H9 (cell line): ENCODE results near the gene SLC9A1. TPM values are rescaled to one million over a fixed set of nuclear protein-coding genes. Genes with fewer than 3 reads are reported as not detected.
A peak's percentile ranks its signal among the peaks of the same experiment; 100 is the strongest.

ENCODE experiments used
- DNase-seq: peaks from one replicate; pipeline ENCODE4 v3.0.0-alpha.2; 2017
- H2AFZ ChIP-seq: one replicate; pipeline ENCODE4 v1.6.1; 2013; ENCODE audit warnings: mild to moderate bottlenecking, low read length, control low read depth, moderate library complexity
- H2AK5ac ChIP-seq: 2 replicates; pipeline ENCODE4 v1.6.1; 2013; ENCODE audit warnings: low read length, control low read depth, mixed read lengths; ENCODE audit not compliant: insufficient read length
- H2BK120ac ChIP-seq: one replicate; pipeline ENCODE4 v1.6.1; 2013; ENCODE audit warnings: low read depth, mild to moderate bottlenecking, low read length, control low read depth, inconsistent platforms; ENCODE audit not compliant: poor library complexity, severe bottlenecking
- H2BK12ac ChIP-seq: 2 replicates; pipeline ENCODE4 v1.6.1; 2013; ENCODE audit warnings: low read length, control low read depth, mixed read lengths, low read depth; ENCODE audit not compliant: insufficient read length
- H2BK15ac ChIP-seq: 2 replicates; pipeline ENCODE4 v1.6.1; 2013; ENCODE audit warnings: low read depth, low read length, control low read depth
- H2BK20ac ChIP-seq: one replicate; pipeline ENCODE4 v1.6.1; 2013; ENCODE audit warnings: low read depth, mild to moderate bottlenecking, low read length, control low read depth, inconsistent platforms; ENCODE audit not compliant: poor library complexity, severe bottlenecking
- H2BK5ac ChIP-seq: 2 replicates; pipeline ENCODE4 v1.6.1; 2013; ENCODE audit warnings: low read length, control low read depth, mixed read lengths; ENCODE audit not compliant: insufficient read length
- H3K14ac ChIP-seq: 2 replicates; pipeline ENCODE4 v1.6.1; 2013; ENCODE audit warnings: low read length, control low read depth; ENCODE audit not compliant: insufficient read depth
- H3K18ac ChIP-seq: 2 replicates; pipeline ENCODE4 v1.6.1; 2013; ENCODE audit warnings: low read depth, mild to moderate bottlenecking, mixed read lengths, low read length, control low read depth; ENCODE audit not compliant: insufficient read length
- H3K23ac ChIP-seq: 2 replicates; pipeline ENCODE4 v1.6.1; 2013; ENCODE audit warnings: low read length, control low read depth, mixed read lengths, low read depth; ENCODE audit not compliant: insufficient read length
- H3K23me2 ChIP-seq: 2 replicates; pipeline ENCODE4 v1.6.1; 2013; ENCODE audit warnings: low read depth, mild to moderate bottlenecking, mixed read lengths, low read length, control low read depth; ENCODE audit not compliant: insufficient read length, poor library complexity, severe bottlenecking
- H3K27ac ChIP-seq: 2 replicates; pipeline ENCODE4 v1.5.1; 2013; ENCODE audit warnings: low read length, control low read depth, mixed read lengths, low read depth; ENCODE audit not compliant: insufficient read length
- H3K27me3 ChIP-seq: 2 replicates; pipeline ENCODE4 v1.6.1; 2013; ENCODE audit warnings: low read length, control low read depth, inconsistent platforms; ENCODE audit not compliant: insufficient read depth
- H3K4ac ChIP-seq: 2 replicates; pipeline ENCODE4 v1.6.1; 2013; ENCODE audit warnings: low read depth, mild to moderate bottlenecking, control low read depth, inconsistent platforms, low read length, moderate library complexity
- H3K4me1 ChIP-seq: 2 replicates; pipeline ENCODE4 v1.6.1; 2013; ENCODE audit warnings: low read length, control low read depth, inconsistent platforms; ENCODE audit not compliant: insufficient read depth
- H3K4me2 ChIP-seq: 2 replicates; pipeline ENCODE4 v1.6.1; 2013; ENCODE audit warnings: low read length, control low read depth, mixed read lengths; ENCODE audit not compliant: insufficient read length, insufficient read depth
- H3K56ac ChIP-seq: 2 replicates; pipeline ENCODE4 v1.6.1; 2013; ENCODE audit warnings: low read depth, mild to moderate bottlenecking, mixed read lengths, low read length, control low read depth; ENCODE audit not compliant: insufficient read length
- H3K79me1 ChIP-seq: 2 replicates; pipeline ENCODE4 v1.6.1; 2013; ENCODE audit warnings: low read depth, mild to moderate bottlenecking, moderate library complexity, low read length, control low read depth, inconsistent platforms; ENCODE audit not compliant: insufficient read depth, poor library complexity, severe bottlenecking
- H3K79me2 ChIP-seq: 2 replicates; pipeline ENCODE4 v1.6.1; 2013; ENCODE audit warnings: low read length, control low read depth, inconsistent platforms; ENCODE audit not compliant: insufficient read depth
- H3K9ac ChIP-seq: 2 replicates; pipeline ENCODE4 v1.6.1; 2013; ENCODE audit warnings: low read length, control low read depth, mixed read lengths; ENCODE audit not compliant: insufficient read length; ENCODE audit errors: extremely low read depth
- H3K9me3 ChIP-seq: one replicate; pipeline ENCODE4 v1.6.1; 2013; ENCODE audit warnings: low read depth, low read length, inconsistent platforms; ENCODE audit not compliant: control insufficient read depth
- H3T11ph ChIP-seq: one replicate; pipeline ENCODE4 v1.6.1; 2013; ENCODE audit warnings: mild to moderate bottlenecking, low read length, control low read depth, inconsistent platforms
- H4K20me1 ChIP-seq: one replicate; pipeline ENCODE4 v1.6.1; 2013; ENCODE audit not compliant: control insufficient read depth, insufficient read length, insufficient read depth
- H4K5ac ChIP-seq: 2 replicates; pipeline ENCODE4 v1.6.1; 2013; ENCODE audit warnings: low read depth, mild to moderate bottlenecking, mixed read lengths, low read length, control low read depth; ENCODE audit not compliant: insufficient read length
- H4K8ac ChIP-seq: replicated peaks from 2 replicates; pipeline ENCODE4 v1.6.1; 2013; ENCODE audit warnings: low read length, control low read depth, mixed read lengths, low read depth; ENCODE audit not compliant: insufficient read length
- H4K91ac ChIP-seq: 2 replicates; pipeline ENCODE4 v1.6.1; 2013; ENCODE audit warnings: low read depth, mild to moderate bottlenecking, moderate library complexity, mixed read lengths, low read length, control low read depth; ENCODE audit not compliant: insufficient read length
- H3K27ac Mint-ChIP-seq, 3 experiments: 2 replicates in 2 of 3; 3 replicates in 1 of 3; pipeline ENCODE4 v1.8.0; 2020 to 2021; ENCODE audit warnings: mixed read lengths in 3 of 3, mild to moderate bottlenecking in 1 of 3, moderate library complexity in 1 of 3
- H3K27me3 Mint-ChIP-seq: 2 replicates; pipeline ENCODE4 v1.8.0; 2021; ENCODE audit warnings: low read depth, mild to moderate bottlenecking, moderate library complexity, mixed read lengths
- H3K36me3 Mint-ChIP-seq, 3 experiments: 2 replicates in 2 of 3; 3 replicates in 1 of 3; pipeline ENCODE4 v1.8.0; 2020 to 2021; ENCODE audit warnings: low read depth in 3 of 3, mixed read lengths in 3 of 3; ENCODE audit not compliant: insufficient read depth in 1 of 3
- H3K4me1 Mint-ChIP-seq, 2 experiments: 2 replicates each; pipeline ENCODE4 v1.8.0; 2020; ENCODE audit warnings: mixed read lengths in 2 of 2
- H3K4me3 Mint-ChIP-seq, 2 experiments: 2 replicates in 1 of 2; 3 replicates in 1 of 2; pipeline ENCODE4 v1.8.0; 2020 to 2021; ENCODE audit warnings: mild to moderate bottlenecking in 2 of 2, mixed read lengths in 2 of 2, moderate library complexity in 1 of 2
- H3K9me3 Mint-ChIP-seq, 2 experiments: 2 replicates in 1 of 2; 3 replicates in 1 of 2; pipeline ENCODE4 v1.8.0; 2020; ENCODE audit warnings: mild to moderate bottlenecking in 2 of 2, mixed read lengths in 2 of 2, moderate library complexity in 1 of 2
- CTCF ChIP-seq: fragments of 200-600 bp; sonication (generic); conservative IDR thresholded peaks from 3 replicates; pipeline ENCODE4 v1.8.0; 2021; ENCODE audit warnings: antibody characterized with exemption, mild to moderate bottlenecking
- WGBS: extraction: QIAGEN DNeasy Blood & Tissue Kit; methylation state at CpG from one replicate; pipeline ENCODE4 v1.1.7; 2013; ENCODE audit warnings: missing lambda C conversion rate, low lambda C conversion rate, mixed read lengths; ENCODE audit not compliant: insufficient read length; ENCODE audit errors: extremely low coverage; 5-methylcytosine and 5-hydroxymethylcytosine counted together
- total RNA-seq: library from RNA; stranded (reverse); gene quantifications from 2 replicates; pipeline ENCODE4 v1.2.1, GENCODE V29; 2021

SLC9A1 gene
- total RNA-seq, 1 experiment from 2014 or later, result 20.8 TPM

- no peak overlapping the region for H3K4me2 ChIP-seq
- no peak overlapping the region for H3K4ac ChIP-seq
- no peak overlapping the region for H2BK5ac ChIP-seq
- H3K9me3 Mint-ChIP-seq, result no peaks in the 10 kb centered on the region
- no peak overlapping the region for H3K14ac ChIP-seq
- no peak overlapping the region for H4K91ac ChIP-seq
- no peak overlapping the region for H3K27ac ChIP-seq
- H3K4me1 ChIP-seq, result no peaks in the 10 kb centered on the region
- WGBS, result no CpG with 5 or more reads among the region's 1 CpG
- H3K79me1 ChIP-seq, result no peaks in the 10 kb centered on the region
- peaks cover 24 to 26% of the 10 kb centered on the region in 2 experiments for H3K4me1 Mint-ChIP-seq
- no peak overlapping the region for H3K4me3 Mint-ChIP-seq
- H4K5ac ChIP-seq, result no peak overlapping the region
- H2AK5ac ChIP-seq, result no peak overlapping the region
- no peak overlapping the region for H2BK12ac ChIP-seq
- no peaks in the 10 kb centered on the region for H3K9me3 ChIP-seq
- no peaks in the 10 kb centered on the region; the same call in 1 of the 2 replicates for H3K27me3 Mint-ChIP-seq
- no peak overlapping the region for H2BK20ac ChIP-seq
- no peak overlapping the region for H3K56ac ChIP-seq
- no peaks in the 10 kb centered on the region for H3K27me3 ChIP-seq
- no peak overlapping the region for H4K8ac ChIP-seq
- no peak overlapping the region for H2BK15ac ChIP-seq
- no peak overlapping the region for H3T11ph ChIP-seq
- H3K23ac ChIP-seq, result no peak overlapping the region
- H4K20me1 ChIP-seq, result no peaks in the 10 kb centered on the region
- no peak overlapping the region for H2BK120ac ChIP-seq
- DNase-seq, result no peak
- TF ChIP-seq CTCF, result no peak
- H3K18ac ChIP-seq, result no peak overlapping the region
- H3K23me2 ChIP-seq, result no peaks in the 10 kb centered on the region
- H3K27ac Mint-ChIP-seq, result peak overlapping the region in 1 of 3 experiments; percentile 53; a peak in 3 of 7 replicates
- H2AFZ ChIP-seq, result no peak overlapping the region
- H3K36me3 Mint-ChIP-seq, result peaks cover 0 to 3% (median 2%) of the 10 kb centered on the region in 3 experiments; a peak in 3 of 7 replicates
- no peak overlapping the region for H3K9ac ChIP-seq
- no peaks in the 10 kb centered on the region for H3K79me2 ChIP-seq
Measured at GRCh38 chr1:27120854-27121253, 34.1 kb downstream of the SLC9A1 start.
